Caco-2 (cell line): ENCODE data around the gene OR1E1. TPM values are rescaled to one million over a fixed set of nuclear protein-coding genes. Genes with fewer than 3 reads are reported as not detected.
"Not testable (repeated sequence)": the region's sequence is repeated elsewhere in the genome, so short reads cannot be mapped to it uniquely, and the experiment has no call there.

ENCODE experiments used
- BruUV-seq: library from RNA; stranded (reverse); fragments of 400-500 nt; replicated peaks from 2 replicates; lab custom pipeline; 2021; lab: Mats Ljungman, UMichigan
- CTCF ChIA-PET: fragments of 300-600 bp; sonication (Branson Sonifier 250); formaldehyde crosslinking; loops from one replicate; lab custom pipeline; 2022; ENCODE audit warnings: antibody characterized with exemption; lab: Charles Lee
- POLR2A ChIA-PET: fragments of 300-600 bp; sonication (Branson Sonifier 250); formaldehyde crosslinking; loops from one replicate; lab custom pipeline; 2022; ENCODE audit warnings: antibody characterized with exemption; lab: Charles Lee
- DNase-seq, 2 experiments: peaks; one replicate each; pipeline versions ENCODE4 v3.0.0 to v3.0.0-alpha.2; 2020 to 2022
- H3K27me3 ChIP-seq: replicated peaks from 2 replicates; pipeline ENCODE4 v1.6.0; 2011; ENCODE audit warnings: low read length; ENCODE audit not compliant: control insufficient read depth, insufficient read depth
- H3K36me3 ChIP-seq: 2 replicates; pipeline ENCODE4 v1.5.1; 2011; ENCODE audit warnings: low read length; ENCODE audit not compliant: control insufficient read depth, insufficient read depth
- H3K4me1 ChIP-seq: fragments of 250-450 bp; sonication (Bioruptor Pico); 2 replicates; pipeline ENCODE4 v1.5.1; 2020; ENCODE audit warnings: mild to moderate bottlenecking
- H3K4me3 ChIP-seq: 2 replicates; pipeline ENCODE4 v1.5.1; 2011; ENCODE audit warnings: low read depth, mild to moderate bottlenecking, control low read depth, low read length
- H3K9me3 ChIP-seq: fragments of 250-450 bp; sonication (Bioruptor Pico); 2 replicates; pipeline ENCODE4 v1.5.1; 2020; ENCODE audit warnings: mild to moderate bottlenecking, moderate library complexity
- H3K27ac Mint-ChIP-seq: one replicate; pipeline ENCODE4 v1.8.0; 2022; ENCODE audit warnings: mixed read lengths; ENCODE audit not compliant: unreplicated experiment
- H3K27me3 Mint-ChIP-seq: one replicate; pipeline ENCODE4 v1.8.0; 2022; ENCODE audit warnings: mixed read lengths; ENCODE audit not compliant: insufficient read depth, unreplicated experiment
- H3K36me3 Mint-ChIP-seq: one replicate; pipeline ENCODE4 v1.8.0; 2022; ENCODE audit warnings: mild to moderate bottlenecking, mixed read lengths; ENCODE audit not compliant: insufficient read depth, unreplicated experiment
- H3K4me1 Mint-ChIP-seq: one replicate; pipeline ENCODE4 v1.8.0; 2022; ENCODE audit warnings: low read depth, mixed read lengths; ENCODE audit not compliant: unreplicated experiment
- H3K4me3 Mint-ChIP-seq: one replicate; pipeline ENCODE4 v1.8.0; 2022; ENCODE audit warnings: mild to moderate bottlenecking, moderate library complexity, mixed read lengths; ENCODE audit not compliant: unreplicated experiment
- H3K9me3 Mint-ChIP-seq: one replicate; pipeline ENCODE4 v1.8.0; 2022; ENCODE audit warnings: mixed read lengths; ENCODE audit not compliant: unreplicated experiment
- intact Hi-C: fragments of 100-400 bp; cut with micrococcal nuclease; formaldehyde crosslinking; loops from one replicate; pipeline ENCODE4 v1.10.0; 2022; ENCODE audit not compliant: unreplicated experiment
- total RNA-seq: library from RNA; stranded (reverse); gene quantifications from 2 replicates; pipeline ENCODE4 v1.2.3, GENCODE V29; 2022
- TF ChIP-seq, protein P1 (sequence below), 2 experiments: fragments of 200-600 bp in 1 of 2; IDR thresholded peaks; 1 replicate in 1 of 2; 2 replicates in 1 of 2; pipeline versions ENCODE4 v1.5.1 to v1.8.0; 2011 to 2022; ENCODE audit warnings: antibody characterized with exemption in 1 of 2, control low read depth in 1 of 2, inconsistent platforms in 1 of 2, low read depth in 1 of 2, low read length in 1 of 2, mild to moderate bottlenecking in 1 of 2, moderate library complexity in 1 of 2; ENCODE audit not compliant: insufficient read depth in 1 of 2, severe bottlenecking in 1 of 2, unreplicated experiment in 1 of 2

Gene OR1E1
- total RNA-seq, 1 experiment from 2014 or later = not detected

GRCh38 chr17:3378321-3378720, 19.9 kb downstream of the OR1E1 start:
- H3K9me3 Mint-ChIP-seq = no peaks in the 10 kb centered on the region
- TF ChIP-seq, protein P1, sequence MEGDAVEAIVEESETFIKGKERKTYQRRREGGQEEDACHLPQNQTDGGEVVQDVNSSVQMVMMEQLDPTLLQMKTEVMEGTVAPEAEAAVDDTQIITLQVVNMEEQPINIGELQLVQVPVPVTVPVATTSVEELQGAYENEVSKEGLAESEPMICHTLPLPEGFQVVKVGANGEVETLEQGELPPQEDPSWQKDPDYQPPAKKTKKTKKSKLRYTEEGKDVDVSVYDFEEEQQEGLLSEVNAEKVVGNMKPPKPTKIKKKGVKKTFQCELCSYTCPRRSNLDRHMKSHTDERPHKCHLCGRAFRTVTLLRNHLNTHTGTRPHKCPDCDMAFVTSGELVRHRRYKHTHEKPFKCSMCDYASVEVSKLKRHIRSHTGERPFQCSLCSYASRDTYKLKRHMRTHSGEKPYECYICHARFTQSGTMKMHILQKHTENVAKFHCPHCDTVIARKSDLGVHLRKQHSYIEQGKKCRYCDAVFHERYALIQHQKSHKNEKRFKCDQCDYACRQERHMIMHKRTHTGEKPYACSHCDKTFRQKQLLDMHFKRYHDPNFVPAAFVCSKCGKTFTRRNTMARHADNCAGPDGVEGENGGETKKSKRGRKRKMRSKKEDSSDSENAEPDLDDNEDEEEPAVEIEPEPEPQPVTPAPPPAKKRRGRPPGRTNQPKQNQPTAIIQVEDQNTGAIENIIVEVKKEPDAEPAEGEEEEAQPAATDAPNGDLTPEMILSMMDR (IDR thresholded peaks at IDR 0.05; ENCODE audit: insufficient read depth in 1 of 2, low read depth in 1 of 2, low read length in 1 of 2, severe bottlenecking in 1 of 2, unreplicated experiment in 1 of 2) = no peak
- no peak overlapping the region for H3K4me3 Mint-ChIP-seq
- H3K4me1 Mint-ChIP-seq = no peaks in the 10 kb centered on the region
- DNase-seq = no peak
- H3K27ac Mint-ChIP-seq = no peak overlapping the region
- peaks cover 8% of the 10 kb centered on the region; the same call in 1 of the 2 replicates for H3K9me3 ChIP-seq
- peaks cover 2% of the 10 kb centered on the region for H3K27me3 ChIP-seq
- ChIA-PET POLR2A (no interaction called here), CTCF (no interaction called here)
- no peaks in the 10 kb centered on the region for H3K36me3 Mint-ChIP-seq
- BruUV-seq = no TSS peak
- no peak overlapping the region for H3K4me3 ChIP-seq
- H3K27me3 Mint-ChIP-seq = peaks cover 29% of the 10 kb centered on the region
- intact Hi-C loops = no loop called here
- no peaks in the 10 kb centered on the region for H3K36me3 ChIP-seq
- H3K4me1 ChIP-seq = no peaks in the 10 kb centered on the region

DNA sequence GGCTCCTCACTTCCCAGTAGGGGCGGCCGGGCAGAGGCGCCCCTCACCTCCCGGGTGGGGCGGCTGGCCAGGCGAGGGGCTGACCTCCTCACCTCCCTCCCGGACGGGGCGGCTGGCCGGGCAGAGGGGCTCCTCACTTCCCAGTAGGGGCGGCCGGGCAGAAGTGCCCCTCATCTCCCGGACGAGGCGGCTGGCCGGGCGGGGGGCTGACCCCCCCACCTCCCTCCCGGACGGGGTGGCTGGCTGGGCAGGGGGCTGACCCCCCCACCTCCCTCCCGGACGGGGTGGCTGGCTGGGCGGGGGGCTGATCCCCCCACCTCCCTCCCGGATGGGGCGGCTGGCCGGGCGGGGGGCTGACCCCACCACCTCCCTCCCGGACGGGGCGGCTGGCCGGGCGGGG, 27.0 kb downstream of the OR1E1 start:
- POLR2A ChIA-PET, H3K4me1 Mint-ChIP-seq, H3K27ac Mint-ChIP-seq, H3K36me3 ChIP-seq, CTCF ChIA-PET, DNase-seq, H3K36me3 Mint-ChIP-seq, intact Hi-C loops, H3K27me3 ChIP-seq, H3K27me3 Mint-ChIP-seq, BruUV-seq, H3K4me3 ChIP-seq, H3K4me3 Mint-ChIP-seq, H3K4me1 ChIP-seq: not testable (repeated sequence)
- H3K9me3 Mint-ChIP-seq = peaks cover 22% of the 10 kb centered on the region
- H3K9me3 ChIP-seq = peaks cover 19% of the 10 kb centered on the region

Other genes with a start within 250 kb of the OR1E1 start
- gene OR1A2, start 200.9 kb downstream of the OR1E1 start, total RNA-seq = not detected in 2 replicates
- gene OR1A1, start 190.7 kb downstream of the OR1E1 start, total RNA-seq = not detected in 2 replicates
- not detected in 2 replicates for gene OR3A1, start 100.0 kb downstream of the OR1E1 start, total RNA-seq
- not detected in 2 replicates for gene OR3A2, start 12.1 kb downstream of the OR1E1 start, total RNA-seq
- gene OR3A3, start 13.0 kb upstream of the OR1E1 start, total RNA-seq = not detected in 2 replicates
- not detected in 2 replicates for gene OR1E2, start 35.4 kb upstream of the OR1E1 start, total RNA-seq
- gene SPATA22, start 73.4 kb upstream of the OR1E1 start, total RNA-seq = not detected in 2 replicates
- 0.27 and 0.42 TPM in 2 replicates for gene ASPA, start 77.6 kb upstream of the OR1E1 start, total RNA-seq
- 8.4 and 8.9 TPM in 2 replicates for gene TRPV3, start 159.4 kb upstream of the OR1E1 start, total RNA-seq
- gene TRPV1, start 211.0 kb upstream of the OR1E1 start, total RNA-seq = 1.8 and 3.1 TPM in 2 replicates
- gene SHPK, start 237.8 kb upstream of the OR1E1 start, total RNA-seq = 17.4 and 17.7 TPM in 2 replicates
- 11.8 and 15.6 TPM in 2 replicates for gene CTNS, start 238.3 kb upstream of the OR1E1 start, total RNA-seq